Liver (tissue), 3 donors: ENCODE measurements around the gene C21orf58.

Experiments used
- CTCF ChIP-seq: fragments of 150-350 bp; IDR thresholded peaks from 2 replicates; pipeline ENCODE4 v1.5.1; 2017; ENCODE audit warnings: improper control_type of control experiment, low read depth, low read length; ENCODE audit not compliant: missing input control
- EGR1 ChIP-seq, 2 donors: IDR thresholded peaks; 2 replicates each; pipeline ENCODE4 v1.6.1; 2016 to 2018; ENCODE audit warnings: antibody characterized with exemption in 2 of 2, low read depth in 2 of 2
- FOXA1 ChIP-seq: IDR thresholded peaks from 2 replicates; pipeline ENCODE4 v1.6.1; 2016; ENCODE audit warnings: antibody characterized with exemption
- GABPA ChIP-seq, 2 donors: IDR thresholded peaks in 1 of 2; conservative IDR thresholded peaks in 1 of 2; 2 replicates each; pipeline ENCODE4 v1.6.1; 2016; ENCODE audit warnings: antibody characterized with exemption in 2 of 2, mild to moderate bottlenecking in 1 of 2, moderate library complexity in 1 of 2
- JUND ChIP-seq, 2 donors: IDR thresholded peaks; 2 replicates each; pipeline ENCODE4 v1.6.1; 2016; ENCODE audit warnings: antibody characterized with exemption in 2 of 2
- MAX ChIP-seq: IDR thresholded peaks from 2 replicates; pipeline ENCODE4 v1.6.1; 2016; ENCODE audit warnings: antibody characterized with exemption
- NR2F2 ChIP-seq: IDR thresholded peaks from 2 replicates; pipeline ENCODE4 v1.6.1; 2016; ENCODE audit warnings: antibody characterized with exemption
- RAD21 ChIP-seq, 2 donors: IDR thresholded peaks; 2 replicates each; pipeline ENCODE4 v1.6.1; 2016; ENCODE audit warnings: antibody characterized with exemption in 2 of 2, mild to moderate bottlenecking in 2 of 2
- RXRA ChIP-seq, 2 donors: IDR thresholded peaks; 2 replicates each; pipeline ENCODE4 v1.6.1; 2017 to 2018; ENCODE audit warnings: antibody characterized with exemption in 2 of 2, mild to moderate bottlenecking in 1 of 2
- SP1 ChIP-seq: IDR thresholded peaks from 2 replicates; pipeline ENCODE4 v1.6.1; 2018; ENCODE audit warnings: antibody characterized with exemption, mild to moderate bottlenecking
- TAF1 ChIP-seq: conservative IDR thresholded peaks from 2 replicates; pipeline ENCODE4 v1.6.1; 2016; ENCODE audit warnings: antibody characterized with exemption, mild to moderate bottlenecking
- TF ChIP-seq, protein P1 (sequence below): IDR thresholded peaks from 2 replicates; pipeline ENCODE4 v1.6.1; 2016; ENCODE audit warnings: antibody characterized with exemption, mild to moderate bottlenecking
- TF ChIP-seq, protein P2 (sequence below): IDR thresholded peaks from 2 replicates; pipeline ENCODE4 v1.6.1; 2016; ENCODE audit warnings: antibody characterized with exemption
- TF ChIP-seq, protein P3 (sequence below): IDR thresholded peaks from 2 replicates; pipeline ENCODE4 v1.6.1; 2016; ENCODE audit warnings: antibody characterized with exemption
- donor health status: healthy.
- donor health status: healthy.

DNA sequence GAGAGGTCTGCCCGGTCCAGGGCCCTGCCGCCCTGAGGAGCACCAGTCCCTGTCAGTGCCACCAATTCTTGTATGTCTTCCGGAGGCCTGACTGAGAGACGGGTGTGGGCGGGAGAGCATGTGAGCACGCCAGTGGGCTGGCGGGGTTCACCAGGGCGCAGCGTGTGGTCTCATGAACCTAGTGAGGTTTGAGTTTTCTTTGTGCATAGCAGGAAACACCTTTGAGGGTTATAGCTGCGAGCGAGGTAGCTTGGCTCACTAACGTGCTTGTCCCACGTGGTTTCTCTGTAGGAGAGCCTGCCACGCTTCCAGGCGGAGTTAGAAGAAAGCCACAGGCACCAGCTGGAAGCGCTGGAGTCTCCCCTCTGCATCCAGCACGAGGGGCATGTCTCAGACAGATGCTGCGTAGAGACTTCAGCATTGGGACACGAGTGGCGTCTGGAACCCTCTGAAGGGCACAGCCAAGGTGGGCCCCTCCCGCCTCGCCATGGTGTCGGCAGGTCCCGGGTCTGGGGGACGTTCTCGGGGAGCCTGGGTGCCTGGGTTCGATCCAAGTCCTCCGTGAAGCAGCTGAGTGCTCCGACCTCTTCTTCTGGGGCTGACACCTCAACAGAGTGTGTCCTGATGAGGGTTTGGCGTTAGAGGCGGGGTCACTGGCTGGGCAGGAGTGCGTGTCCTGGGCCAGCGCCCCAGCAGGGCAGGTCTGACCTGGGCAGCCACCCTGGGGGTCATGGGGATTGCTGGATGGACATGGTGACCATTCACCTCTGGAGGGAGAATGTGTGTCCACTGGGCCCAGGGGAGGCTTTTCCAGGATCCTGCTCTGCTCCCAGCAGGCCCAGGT, 31.7 kb upstream of the C21orf58 start:
- TF ChIP-seq CTCF (no peak), RAD21 (IDR thresholded peaks at IDR 0.05) (no peak), EGR1 (IDR thresholded peaks at IDR 0.05; ENCODE audit: low read depth in 2 of 2) (no peak), SP1 (no peak), JUND (IDR thresholded peaks at IDR 0.05) (no peak), MAX (no peak), RXRA (IDR thresholded peaks at IDR 0.05) (no peak), GABPA (IDR thresholded peaks at IDR 0.05 in 1 of 2, conservative IDR thresholded peaks at IDR 0.05 in 1 of 2) (no peak), NR2F2 (no peak), TAF1 (no peak), FOXA1 (no peak)
- TF ChIP-seq, protein P1, sequence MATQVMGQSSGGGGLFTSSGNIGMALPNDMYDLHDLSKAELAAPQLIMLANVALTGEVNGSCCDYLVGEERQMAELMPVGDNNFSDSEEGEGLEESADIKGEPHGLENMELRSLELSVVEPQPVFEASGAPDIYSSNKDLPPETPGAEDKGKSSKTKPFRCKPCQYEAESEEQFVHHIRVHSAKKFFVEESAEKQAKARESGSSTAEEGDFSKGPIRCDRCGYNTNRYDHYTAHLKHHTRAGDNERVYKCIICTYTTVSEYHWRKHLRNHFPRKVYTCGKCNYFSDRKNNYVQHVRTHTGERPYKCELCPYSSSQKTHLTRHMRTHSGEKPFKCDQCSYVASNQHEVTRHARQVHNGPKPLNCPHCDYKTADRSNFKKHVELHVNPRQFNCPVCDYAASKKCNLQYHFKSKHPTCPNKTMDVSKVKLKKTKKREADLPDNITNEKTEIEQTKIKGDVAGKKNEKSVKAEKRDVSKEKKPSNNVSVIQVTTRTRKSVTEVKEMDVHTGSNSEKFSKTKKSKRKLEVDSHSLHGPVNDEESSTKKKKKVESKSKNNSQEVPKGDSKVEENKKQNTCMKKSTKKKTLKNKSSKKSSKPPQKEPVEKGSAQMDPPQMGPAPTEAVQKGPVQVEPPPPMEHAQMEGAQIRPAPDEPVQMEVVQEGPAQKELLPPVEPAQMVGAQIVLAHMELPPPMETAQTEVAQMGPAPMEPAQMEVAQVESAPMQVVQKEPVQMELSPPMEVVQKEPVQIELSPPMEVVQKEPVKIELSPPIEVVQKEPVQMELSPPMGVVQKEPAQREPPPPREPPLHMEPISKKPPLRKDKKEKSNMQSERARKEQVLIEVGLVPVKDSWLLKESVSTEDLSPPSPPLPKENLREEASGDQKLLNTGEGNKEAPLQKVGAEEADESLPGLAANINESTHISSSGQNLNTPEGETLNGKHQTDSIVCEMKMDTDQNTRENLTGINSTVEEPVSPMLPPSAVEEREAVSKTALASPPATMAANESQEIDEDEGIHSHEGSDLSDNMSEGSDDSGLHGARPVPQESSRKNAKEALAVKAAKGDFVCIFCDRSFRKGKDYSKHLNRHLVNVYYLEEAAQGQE: no peak
- TF ChIP-seq, protein P2, sequence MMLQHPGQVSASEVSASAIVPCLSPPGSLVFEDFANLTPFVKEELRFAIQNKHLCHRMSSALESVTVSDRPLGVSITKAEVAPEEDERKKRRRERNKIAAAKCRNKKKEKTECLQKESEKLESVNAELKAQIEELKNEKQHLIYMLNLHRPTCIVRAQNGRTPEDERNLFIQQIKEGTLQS: no peak
- TF ChIP-seq, protein P3, sequence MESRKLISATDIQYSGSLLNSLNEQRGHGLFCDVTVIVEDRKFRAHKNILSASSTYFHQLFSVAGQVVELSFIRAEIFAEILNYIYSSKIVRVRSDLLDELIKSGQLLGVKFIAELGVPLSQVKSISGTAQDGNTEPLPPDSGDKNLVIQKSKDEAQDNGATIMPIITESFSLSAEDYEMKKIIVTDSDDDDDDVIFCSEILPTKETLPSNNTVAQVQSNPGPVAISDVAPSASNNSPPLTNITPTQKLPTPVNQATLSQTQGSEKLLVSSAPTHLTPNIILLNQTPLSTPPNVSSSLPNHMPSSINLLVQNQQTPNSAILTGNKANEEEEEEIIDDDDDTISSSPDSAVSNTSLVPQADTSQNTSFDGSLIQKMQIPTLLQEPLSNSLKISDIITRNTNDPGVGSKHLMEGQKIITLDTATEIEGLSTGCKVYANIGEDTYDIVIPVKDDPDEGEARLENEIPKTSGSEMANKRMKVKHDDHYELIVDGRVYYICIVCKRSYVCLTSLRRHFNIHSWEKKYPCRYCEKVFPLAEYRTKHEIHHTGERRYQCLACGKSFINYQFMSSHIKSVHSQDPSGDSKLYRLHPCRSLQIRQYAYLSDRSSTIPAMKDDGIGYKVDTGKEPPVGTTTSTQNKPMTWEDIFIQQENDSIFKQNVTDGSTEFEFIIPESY: no peak
